PC-9 (cell line): ENCODE measurements around the gene IGF2.

Experiments
- CTCF ChIP-seq: fragments of 200-600 bp; sonication (generic); conservative IDR thresholded peaks from 2 replicates; pipeline ENCODE4 v1.6.1; 2017; ENCODE audit warnings: mixed run types, antibody characterized with exemption, mild to moderate bottlenecking, moderate library complexity
- EZH2 ChIP-seq: fragments of 200-600 bp; sonication (generic); IDR thresholded peaks from 2 replicates; pipeline ENCODE4 v1.8.0; 2017; ENCODE audit warnings: antibody characterized with exemption, low read depth

- TF ChIP-seq CTCF = no peak
- TF ChIP-seq EZH2 = no peak
Measured at GRCh38 chr11:2118677-2119076, 20.5 kb downstream of the IGF2 start.
